Cardiac septum (tissue), 1 donor: ENCODE data around the gene XRN2. TPM values are rescaled to one million over a fixed set of nuclear protein-coding genes. Genes with fewer than 3 reads are reported as not detected.

Experiments used
- DNase-seq: peaks from one replicate; pipeline ENCODE4 v3.0.0-alpha.2; 2020; ENCODE audit warnings: low spot score
- intact Hi-C: fragments of 100-400 bp; cut with DNase I; formaldehyde crosslinking; loops from one replicate; pipeline ENCODE4 v1.14.0; 2022
- long read RNA-seq: library from polyadenylated mRNA; unstranded; transcript quantifications from one replicate; pipeline ENCODE4 v2.0.0, GENCODE V29; 2021
- total RNA-seq: library from RNA; stranded (reverse); fragmentation: NEBNext Ultra II Directional; extraction: Animal tissue kit (Norgen Biotek cat#: 25700); gene quantifications from one replicate; pipeline ENCODE4 v1.2.1, GENCODE V29; 2021
- donor health status: DM: no; HTN: no; CAD: no.

XRN2 gene
- total RNA-seq, result 33.4 TPM
- long read RNA-seq, transcript XRN2-201 (30 exons, 3,437 nt), result major isoform, 39 of 73 reads
- long read RNA-seq, partial matches to known transcripts, result 23 of 73 reads
- long read RNA-seq, other reads (novel, unspliced or antisense), result 11 of 73 reads

- intact Hi-C loops, result loop anchor here (2.0 to 5.0 kb wide), 2 partner anchors 94 to 178 kb away; partner anchors contain the start of gene NKX2-4
These were observed at the start of gene XRN2 for GRCh38 chr20:21303061-21303871. TSS of gene XRN2 (plus strand) at chr20:21303331. CDS start at chr20:21303399, 68 bp downstream.

GRCh38 chr20:21257192-21257591 lies 45.9 kb upstream of the XRN2 start:
- intact Hi-C loops, result no loop called here
- no peak for DNase-seq

More at GRCh38 chr20:21303061-21303871, at the start of gene XRN2:
- peak; percentile 98 for DNase-seq

- intact Hi-C loops, result no loop called here
- DNase-seq, result no peak
These were observed 44.7 kb upstream of the XRN2 start for GRCh38 chr20:21258411-21258810.

- intact Hi-C loops, result no loop called here
- DNase-seq, result no peak
These were observed 43.8 kb upstream of the XRN2 start for GRCh38 chr20:21259346-21259745.

- intact Hi-C loops, result no loop called here
- no peak for DNase-seq
These were observed 40.3 kb upstream of the XRN2 start for GRCh38 chr20:21262812-21263211.

GRCh38 chr20:21265261-21266190 lies 37.6 kb upstream of the XRN2 start:
- no peak for DNase-seq
- intact Hi-C loops, result no loop called here

- intact Hi-C loops, result no loop called here
- no peak for DNase-seq
These were observed 37.0 kb upstream of the XRN2 start for GRCh38 chr20:21266191-21266536.

- intact Hi-C loops, result no loop called here
- no peak for DNase-seq
These were observed 33.4 kb upstream of the XRN2 start for GRCh38 chr20:21269772-21270171.

- intact Hi-C loops, result no loop called here
- DNase-seq, result no peak
These were observed 32.3 kb upstream of the XRN2 start for GRCh38 chr20:21270806-21271205.

GRCh38 chr20:21272279-21272678 lies 30.9 kb upstream of the XRN2 start:
- DNase-seq, result no peak
- intact Hi-C loops, result no loop called here

GRCh38 chr20:21272679-21273078 lies 30.5 kb upstream of the XRN2 start:
- intact Hi-C loops, result no loop called here
- no peak for DNase-seq

GRCh38 chr20:21273755-21274386 lies 29.3 kb upstream of the XRN2 start:
- intact Hi-C loops, result no loop called here
- DNase-seq, result no peak

GRCh38 chr20:21278829-21279228 lies 24.3 kb upstream of the XRN2 start:
- intact Hi-C loops, result no loop called here
- no peak for DNase-seq

GRCh38 chr20:21279706-21280521 lies 23.2 kb upstream of the XRN2 start:
- intact Hi-C loops, result no loop called here
- DNase-seq, result no peak

GRCh38 chr20:21280522-21281016 lies 22.6 kb upstream of the XRN2 start:
- DNase-seq, result no peak
- intact Hi-C loops, result no loop called here

GRCh38 chr20:21286775-21287174 lies 16.4 kb upstream of the XRN2 start:
- intact Hi-C loops, result no loop called here

GRCh38 chr20:21288587-21289370 lies 14.4 kb upstream of the XRN2 start:
- DNase-seq, result no peak
- intact Hi-C loops, result no loop called here

More at GRCh38 chr20:21286775-21287174, 16.4 kb upstream of the XRN2 start:
- DNase-seq, result no peak

- intact Hi-C loops, result no loop called here
- DNase-seq, result no peak
These were observed 13.5 kb upstream of the XRN2 start for GRCh38 chr20:21289651-21290050.
